IPS DF 19.7 (cell line): ENCODE results near the gene UPK3B.
A peak's percentile ranks its signal among the peaks of the same experiment; 100 is the strongest.
"Not testable (repeated sequence)": the region's sequence is repeated elsewhere in the genome, so short reads cannot be mapped to it uniquely, and the experiment has no call there.

Source experiments
- DNase-seq: peaks from one replicate; pipeline ENCODE4 v3.0.0-alpha.2; 2013; ENCODE audit warnings: low read depth, low spot score

UPK3B gene

GRCh38 chr7:76512941-76513816 lies 2.8 kb downstream of the UPK3B start:
- no peak for DNase-seq

DNA sequence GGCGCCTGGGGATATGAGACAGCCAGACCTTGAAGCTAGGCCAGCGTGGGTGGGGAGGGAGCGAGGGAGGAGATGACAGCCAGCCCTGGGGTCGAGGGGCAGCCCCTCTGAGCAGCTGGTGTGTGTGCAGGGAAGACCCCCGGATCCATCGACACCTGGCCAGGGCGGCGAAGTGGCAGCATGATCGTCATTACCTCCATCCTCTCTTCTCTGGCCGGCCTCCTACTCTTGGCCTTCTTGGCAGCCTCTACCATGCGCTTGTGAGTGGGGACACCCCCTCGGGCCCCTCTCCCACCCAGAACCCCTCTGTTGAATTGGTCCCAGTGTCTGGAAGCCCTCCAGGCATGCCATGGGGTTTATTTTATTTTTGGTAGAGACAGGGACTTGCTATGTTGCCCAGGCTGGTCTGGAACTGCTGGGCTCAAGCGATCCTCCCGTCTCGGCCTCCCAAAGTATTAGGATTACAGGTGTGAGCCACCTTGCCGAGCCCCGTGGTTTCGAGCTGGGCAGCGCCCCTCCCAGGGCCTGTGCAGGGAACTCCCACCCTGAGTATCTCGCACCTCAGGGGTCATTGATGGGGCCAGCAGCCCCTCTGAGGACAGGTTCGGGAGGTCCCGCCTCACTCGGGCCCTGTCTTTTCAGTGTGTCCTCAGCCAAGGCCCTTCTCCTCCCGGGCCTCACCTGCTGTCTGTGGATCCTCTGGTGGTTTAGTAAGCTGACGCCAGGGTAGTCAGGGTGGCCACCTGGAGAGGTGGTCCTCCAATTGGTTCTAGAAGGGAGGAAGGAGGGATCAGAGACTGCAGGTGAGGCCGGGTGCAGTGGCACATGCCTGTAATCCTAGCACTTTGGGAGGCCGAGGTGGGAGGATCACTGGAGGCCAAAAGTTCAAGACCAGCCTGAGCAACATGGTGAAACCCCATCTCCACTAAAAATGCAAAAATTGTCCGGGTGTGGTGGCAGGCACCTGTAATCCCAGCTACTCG lies 3.8 kb downstream of the UPK3B start:
- DNase-seq = no peak

- no peak for DNase-seq
Measured at GRCh38 chr7:76514926-76515771, 4.8 kb downstream of the UPK3B start.

GRCh38 chr7:76515999-76516443 lies 5.7 kb downstream of the UPK3B start:
- no peak for DNase-seq

GRCh38 chr7:76516932-76517331 lies 6.6 kb downstream of the UPK3B start:
- not testable (repeated sequence) for DNase-seq

GRCh38 chr7:76526183-76526582 lies 15.8 kb downstream of the UPK3B start:
- DNase-seq = not testable (repeated sequence)

DNA sequence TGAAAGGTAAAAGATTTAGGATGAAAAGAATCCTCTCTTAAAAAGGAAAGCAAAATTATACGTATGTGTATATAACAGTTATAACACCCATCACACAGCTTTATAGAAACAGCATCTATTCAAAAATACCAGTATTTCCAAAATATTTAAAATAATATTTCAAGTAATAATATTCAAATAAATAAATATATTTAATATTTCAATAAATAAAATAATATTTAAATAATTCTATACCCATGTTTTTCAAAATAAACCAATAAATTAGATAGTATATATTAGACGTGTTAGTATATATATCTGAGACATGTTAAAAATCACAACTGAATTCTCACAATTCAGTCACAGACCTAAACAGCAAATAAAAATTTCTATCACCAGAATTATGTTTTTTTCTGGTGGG lies 21.3 kb downstream of the UPK3B start:
- not testable (repeated sequence) for DNase-seq

DNA sequence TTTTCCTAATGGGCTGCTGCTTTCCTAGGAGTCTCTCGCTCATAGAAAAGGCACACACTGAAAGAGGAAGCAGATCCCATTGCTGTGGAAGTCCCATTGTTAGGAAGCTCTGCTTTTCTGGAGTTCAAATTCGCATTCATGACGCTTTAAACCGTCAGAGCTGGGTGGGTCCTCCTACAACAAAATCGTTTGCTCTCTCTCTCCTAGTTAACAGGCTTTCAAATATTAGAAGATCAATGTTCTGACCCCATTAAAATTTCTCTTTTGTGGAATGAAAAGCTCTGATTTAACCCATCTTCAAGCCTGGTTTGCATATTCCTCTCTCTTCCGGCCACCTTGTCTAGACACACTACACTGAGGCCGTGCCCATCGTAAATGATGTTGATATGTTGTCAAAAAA lies 32.8 kb downstream of the UPK3B start, which contains the start of gene SPDYE16:
TSS of gene SPDYE16 (minus strand) at position 101 of the 400 bp plus-strand sequence. CDS start 1,838 bp downstream, outside the sequence.
- DNase-seq = not testable (repeated sequence)

DNA sequence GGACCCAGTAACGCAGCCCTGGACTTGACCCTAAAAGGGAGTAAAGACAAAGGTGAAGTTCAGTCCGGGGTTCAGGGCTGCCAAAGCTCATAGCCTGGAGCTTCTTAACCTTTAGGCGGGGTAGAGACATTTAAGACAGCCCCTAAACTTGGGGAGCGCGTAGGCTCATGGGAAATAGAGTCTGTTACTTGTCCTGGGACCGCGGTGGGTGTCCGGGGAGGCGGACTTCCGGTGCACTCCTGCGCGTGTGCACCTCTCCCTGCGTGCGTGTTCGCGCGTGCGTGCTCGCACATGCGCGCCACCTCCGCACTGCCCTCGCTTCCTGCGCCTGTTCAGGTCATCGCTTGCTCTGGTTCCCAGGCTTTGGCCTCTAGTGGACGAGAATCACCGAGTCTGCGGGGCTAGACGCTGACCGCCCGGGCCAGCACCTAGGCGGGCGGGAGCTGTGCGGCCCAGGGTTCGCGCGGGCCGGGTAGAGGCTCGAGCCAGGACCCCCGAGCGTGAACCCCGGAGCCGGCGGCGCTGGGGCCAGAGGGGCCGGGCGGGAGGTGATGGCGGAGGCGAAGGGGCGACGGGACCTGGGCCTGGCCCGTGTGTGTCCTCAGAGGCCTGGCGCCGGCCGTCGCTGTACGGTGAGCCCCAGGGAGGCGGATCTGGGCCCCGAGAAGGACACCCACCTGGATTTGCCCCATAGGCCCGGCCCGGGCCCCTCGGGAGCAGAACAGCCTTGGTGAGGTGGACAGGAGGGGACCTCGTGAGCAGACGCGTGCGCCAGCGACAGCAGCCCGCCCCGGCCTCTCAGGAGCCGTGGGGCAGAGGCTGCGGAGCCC lies 38.9 kb downstream of the UPK3B start:
- DNase-seq = peak; percentile 97

- DNase-seq = not testable (repeated sequence)
Measured at GRCh38 chr7:76549855-76550248, 39.5 kb downstream of the UPK3B start.

DNA sequence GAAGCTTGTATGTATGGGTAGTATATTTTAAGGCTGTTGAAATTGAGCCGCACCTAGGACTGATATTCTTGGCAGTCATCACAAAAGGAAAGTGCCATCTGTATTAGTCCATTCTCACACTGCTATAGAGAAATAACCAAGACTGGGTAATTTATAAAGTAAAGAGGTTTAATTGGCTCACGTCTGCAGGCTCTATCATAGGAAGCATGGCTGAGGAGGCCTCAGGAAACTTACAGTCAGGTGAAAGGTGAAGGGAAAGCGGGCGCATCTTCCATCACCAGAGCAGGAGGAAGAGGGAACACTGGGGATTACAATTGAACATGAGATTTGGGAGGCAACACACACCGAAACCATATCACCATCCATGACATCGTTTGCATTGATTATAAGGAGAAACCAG lies 41.6 kb downstream of the UPK3B start:
- not testable (repeated sequence) for DNase-seq

DNA sequence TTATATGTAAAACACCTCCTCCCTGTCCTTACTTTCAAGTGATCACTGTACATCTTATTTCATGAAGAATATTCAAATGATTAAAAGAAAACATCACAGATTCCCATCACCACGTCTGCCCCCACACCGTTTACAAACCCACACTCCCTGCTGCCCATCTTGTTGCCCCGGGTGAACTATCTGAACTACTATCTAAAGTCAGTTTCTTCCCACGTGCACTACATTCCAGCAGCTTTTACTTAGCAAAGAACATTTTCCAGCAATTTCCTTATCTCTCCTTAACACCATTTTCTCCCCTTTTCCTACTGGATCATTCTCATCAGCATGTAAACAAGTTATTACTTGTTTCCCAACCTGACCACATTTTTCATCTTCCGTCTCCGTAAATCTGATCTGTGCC lies 49.3 kb downstream of the UPK3B start:
- not testable (repeated sequence) for DNase-seq

GRCh38 chr7:76560157-76560556 lies 49.8 kb downstream of the UPK3B start:
- not testable (repeated sequence) for DNase-seq

- DNase-seq = not testable (repeated sequence)
Measured at GRCh38 chr7:76561342-76561741, 51.0 kb downstream of the UPK3B start.

DNA sequence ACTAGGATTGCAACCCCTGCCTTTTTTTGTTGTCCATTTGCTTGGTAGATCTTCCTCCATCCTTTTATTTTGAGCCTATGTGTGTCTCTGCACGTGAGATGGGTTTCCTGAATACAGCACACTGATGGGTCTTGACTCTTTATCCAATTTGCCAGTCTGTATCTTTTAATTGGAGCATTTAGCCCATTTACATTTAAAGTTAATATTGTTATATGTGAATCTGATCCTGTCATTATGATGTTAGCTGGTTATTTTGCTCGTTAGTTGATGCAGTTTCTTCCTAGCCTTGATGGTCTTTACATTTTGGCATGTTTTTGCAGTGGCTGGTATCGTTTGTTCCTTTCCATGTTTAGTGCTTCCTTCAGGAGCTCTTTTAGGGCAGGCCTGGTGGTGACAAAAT lies 54.6 kb downstream of the UPK3B start:
- not testable (repeated sequence) for DNase-seq
